Nephron progenitor cell (in vitro differentiated cells): ENCODE data around the gene ALG6.

ENCODE experiments used
- DNase-seq: peaks from one replicate; pipeline ENCODE4 v3.0.0; 2021
- H3K27ac Mint-ChIP-seq: 2 replicates; pipeline ENCODE4 v1.8.0; 2021; ENCODE audit warnings: mild to moderate bottlenecking, moderate library complexity, mixed read lengths
- H3K27me3 Mint-ChIP-seq: 2 replicates; pipeline ENCODE4 v1.8.0; 2021; ENCODE audit warnings: mild to moderate bottlenecking, low read depth, mixed read lengths; ENCODE audit not compliant: poor library complexity
- H3K36me3 Mint-ChIP-seq: 2 replicates; pipeline ENCODE4 v1.8.0; 2021; ENCODE audit warnings: low read depth, mixed read lengths
- H3K4me1 Mint-ChIP-seq: 2 replicates; pipeline ENCODE4 v1.8.0; 2021; ENCODE audit warnings: mixed read lengths
- H3K4me3 Mint-ChIP-seq: 2 replicates; pipeline ENCODE4 v1.8.0; 2021; ENCODE audit warnings: mild to moderate bottlenecking, moderate library complexity, mixed read lengths
- H3K9me3 Mint-ChIP-seq: 2 replicates; pipeline ENCODE4 v1.8.0; 2021; ENCODE audit warnings: mild to moderate bottlenecking, moderate library complexity, mixed read lengths
- CTCF ChIP-seq: fragments of 200-600 bp; sonication (generic); IDR thresholded peaks from 2 replicates; pipeline ENCODE4 v1.5.0; 2021; ENCODE audit warnings: antibody characterized with exemption

Gene ALG6

GRCh38 chr1:63328122-63328521 is 39.3 kb upstream of the ALG6 start:
- DNase-seq, result no peak
- Mint-ChIP-seq H3K27me3 (peaks cover 95% of the 10 kb centered on the region), H3K27ac (no peak overlapping the region), H3K36me3 (no peaks in the 10 kb centered on the region), H3K9me3 (peaks cover 3% of the 10 kb centered on the region), H3K4me3 (no peak overlapping the region), H3K4me1 (peaks cover 18% of the 10 kb centered on the region)
- TF ChIP-seq CTCF, result no peak

- Mint-ChIP-seq H3K27me3 (peaks cover 96% of the 10 kb centered on the region), H3K36me3 (no peaks in the 10 kb centered on the region), H3K4me3 (no peak overlapping the region), H3K9me3 (peaks cover 3% of the 10 kb centered on the region), H3K27ac (no peak overlapping the region), H3K4me1 (peaks cover 18% of the 10 kb centered on the region)
- no peak for DNase-seq
- TF ChIP-seq CTCF, result no peak
Measured at GRCh38 chr1:63328781-63329180, 38.6 kb upstream of the ALG6 start.

- H3K4me1 Mint-ChIP-seq, result peaks cover 18% of the 10 kb centered on the region
- peaks cover 100% of the 10 kb centered on the region for H3K27me3 Mint-ChIP-seq
- DNase-seq, result no peak
- H3K4me3 Mint-ChIP-seq, result peak overlapping the region; percentile 59
- no peaks in the 10 kb centered on the region for H3K36me3 Mint-ChIP-seq
- H3K27ac Mint-ChIP-seq, result no peak overlapping the region
- TF ChIP-seq CTCF, result no peak
- peaks cover 3% of the 10 kb centered on the region for H3K9me3 Mint-ChIP-seq
Measured at GRCh38 chr1:63329621-63330330, 37.7 kb upstream of the ALG6 start.

- peak; percentile 42 for DNase-seq
- no peak for TF ChIP-seq CTCF
- no peak overlapping the region for H3K27ac Mint-ChIP-seq
- peaks cover 100% of the 10 kb centered on the region for H3K27me3 Mint-ChIP-seq
- H3K4me1 Mint-ChIP-seq, result peaks cover 18% of the 10 kb centered on the region
- H3K36me3 Mint-ChIP-seq, result no peaks in the 10 kb centered on the region
- H3K4me3 Mint-ChIP-seq, result peak overlapping the region; percentile 67
- peaks cover 3% of the 10 kb centered on the region for H3K9me3 Mint-ChIP-seq
Measured at GRCh38 chr1:63330331-63330916, 37.0 kb upstream of the ALG6 start.

GRCh38 chr1:63342402-63342801 is 25.0 kb upstream of the ALG6 start:
- Mint-ChIP-seq H3K27me3 (peaks cover 7% of the 10 kb centered on the region), H3K9me3 (no peaks in the 10 kb centered on the region), H3K4me1 (no peaks in the 10 kb centered on the region), H3K27ac (no peak overlapping the region), H3K36me3 (no peaks in the 10 kb centered on the region), H3K4me3 (no peak overlapping the region)
- TF ChIP-seq CTCF, result no peak
- no peak for DNase-seq

GRCh38 chr1:63343922-63344321 is 23.5 kb upstream of the ALG6 start:
- no peaks in the 10 kb centered on the region for H3K4me1 Mint-ChIP-seq

More at GRCh38 chr1:63343922-63344321, 23.5 kb upstream of the ALG6 start:
- Mint-ChIP-seq H3K4me3 (no peak overlapping the region), H3K27me3 (peaks cover 10% of the 10 kb centered on the region), H3K36me3 (no peaks in the 10 kb centered on the region), H3K9me3 (no peaks in the 10 kb centered on the region), H3K27ac (no peak overlapping the region)
- DNase-seq, result no peak
- TF ChIP-seq CTCF, result no peak
